ENCODE results near the gene KIAA1191. TPM values are rescaled to one million over a fixed set of nuclear protein-coding genes. Genes with fewer than 3 reads are reported as not detected.
A peak's percentile ranks its signal among the peaks of the same experiment; 100 is the strongest.
"Not testable (repeated sequence)": the region's sequence is repeated elsewhere in the genome, so short reads cannot be mapped to it uniquely, and the experiment has no call there.

KIAA1191 gene
- total RNA-seq (10 to 100 TPM; 35.5 to 60.3 TPM), polyA plus RNA-seq (ENCODE audit: insufficient read depth, low read depth, low replicate concordance) (34.9 TPM)
- long read RNA-seq, donor 1, transcript KIAA1191-201 (9 exons, 2,991 nt): major isoform, 11 of 30 reads
- long read RNA-seq, donor 1, partial matches to known transcripts: 12 of 30 reads
- long read RNA-seq, donor 1, other reads (novel, unspliced or antisense): 0 of 30 reads
- long read RNA-seq, donor 2, transcript KIAA1191-201 (9 exons, 2,991 nt): major isoform, 7 of 9 reads
- long read RNA-seq, donor 2, partial matches to known transcripts: 0 of 9 reads
- long read RNA-seq, donor 2, other reads (novel, unspliced or antisense): 0 of 9 reads

DNA sequence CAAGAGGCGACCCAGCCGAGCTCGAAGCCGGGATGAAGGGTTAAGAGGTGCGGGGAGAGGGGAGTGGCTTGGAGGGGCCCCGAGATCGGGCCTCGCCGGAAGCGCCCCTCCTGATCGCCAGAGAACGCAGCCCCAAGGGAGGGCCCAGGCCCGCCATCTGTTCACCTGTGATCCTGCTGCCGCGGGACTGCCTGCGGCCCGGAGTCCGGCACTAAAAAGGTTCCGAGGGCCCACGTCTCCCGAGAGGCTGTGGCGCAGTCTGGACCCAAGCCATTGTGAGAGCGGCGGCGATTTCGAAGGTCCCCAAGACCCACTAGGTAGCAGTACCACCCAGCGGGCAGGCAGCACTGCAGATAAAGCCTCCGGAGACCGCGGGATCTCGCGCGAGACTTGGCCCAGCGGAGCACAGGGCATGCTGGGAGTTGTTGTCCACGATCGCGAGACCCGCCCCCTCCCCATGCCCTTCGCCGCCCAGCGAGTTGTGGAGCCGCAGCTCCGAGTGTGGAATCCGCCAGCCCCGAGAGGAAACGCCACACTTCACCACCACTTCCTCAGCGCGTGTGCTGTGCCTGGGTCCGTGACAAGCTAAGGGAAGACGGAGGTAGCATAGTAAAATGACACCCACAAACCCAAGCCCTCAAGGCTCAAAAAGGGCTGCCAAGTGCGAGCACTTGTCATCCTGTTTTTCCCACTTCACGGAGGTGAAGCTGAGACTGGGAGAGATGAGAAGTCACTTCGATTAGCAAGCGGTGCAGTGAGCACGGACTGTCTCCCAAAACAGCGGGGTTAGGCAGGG lies at the start of gene KIAA1191:
Gene KIAA1191 (minus strand): TSS at position 328 of the 796 bp plus-strand sequence. CDS start 2,256 bp downstream, outside the sequence.
- H3K4me1 ChIP-seq: peaks cover 9% of the 10 kb centered on the region

GRCh38 chr5:176410486-176411180 lies 49.1 kb upstream of the KIAA1191 start:
- Histone ChIP-seq H3K27ac (no peak overlapping the region), H3K9me3 (no peaks in the 10 kb centered on the region), H3K4me1 (peaks cover 34% of the 10 kb centered on the region), H3K4me3 (no peak overlapping the region), H3K27me3 (no peaks in the 10 kb centered on the region), H3K36me3 (ENCODE audit: low read depth, missing control alignments) (no peaks in the 10 kb centered on the region)
- DNase-seq: no peak
- intact Hi-C loops (cut with DNase I; ENCODE audit: low total_unique reads): loop anchor here (10.0 kb wide), 1 partner anchor 124 kb away; the partner anchor contains the start of gene RNF44
- no peak for TF ChIP-seq POLR2A (IDR thresholded peaks at IDR 0.05)
- TF ChIP-seq, protein P1, sequence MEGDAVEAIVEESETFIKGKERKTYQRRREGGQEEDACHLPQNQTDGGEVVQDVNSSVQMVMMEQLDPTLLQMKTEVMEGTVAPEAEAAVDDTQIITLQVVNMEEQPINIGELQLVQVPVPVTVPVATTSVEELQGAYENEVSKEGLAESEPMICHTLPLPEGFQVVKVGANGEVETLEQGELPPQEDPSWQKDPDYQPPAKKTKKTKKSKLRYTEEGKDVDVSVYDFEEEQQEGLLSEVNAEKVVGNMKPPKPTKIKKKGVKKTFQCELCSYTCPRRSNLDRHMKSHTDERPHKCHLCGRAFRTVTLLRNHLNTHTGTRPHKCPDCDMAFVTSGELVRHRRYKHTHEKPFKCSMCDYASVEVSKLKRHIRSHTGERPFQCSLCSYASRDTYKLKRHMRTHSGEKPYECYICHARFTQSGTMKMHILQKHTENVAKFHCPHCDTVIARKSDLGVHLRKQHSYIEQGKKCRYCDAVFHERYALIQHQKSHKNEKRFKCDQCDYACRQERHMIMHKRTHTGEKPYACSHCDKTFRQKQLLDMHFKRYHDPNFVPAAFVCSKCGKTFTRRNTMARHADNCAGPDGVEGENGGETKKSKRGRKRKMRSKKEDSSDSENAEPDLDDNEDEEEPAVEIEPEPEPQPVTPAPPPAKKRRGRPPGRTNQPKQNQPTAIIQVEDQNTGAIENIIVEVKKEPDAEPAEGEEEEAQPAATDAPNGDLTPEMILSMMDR (IDR thresholded peaks at IDR 0.05): no peak
- 94 to 97% methylated on average over 3 to 5 of the region's 5 CpGs for WGBS, 2 donors

More for the DNA sequence above, at the start of gene KIAA1191:
- Histone ChIP-seq H3K27me3 (no peaks in the 10 kb centered on the region), H3K27ac (peak within 1 kb of the TSS; percentile 72 to 73), H3K9me3 (no peaks in the 10 kb centered on the region), H3K36me3 (ENCODE audit: low read depth, missing control alignments) (no peaks in the 10 kb centered on the region), H3K4me3 (peak within 1 kb of the TSS; percentile 94 to 98)
- WGBS, 2 donors: 4% methylated on average over 34 to 40 of the region's 56 CpGs
- intact Hi-C loops (cut with DNase I; ENCODE audit: low total_unique reads): no loop called here
- DNase-seq: peak; percentile 98
- peak; percentile 7 for TF ChIP-seq POLR2A (IDR thresholded peaks at IDR 0.05)
- TF ChIP-seq, protein P1 (IDR thresholded peaks at IDR 0.05): no peak

GRCh38 chr5:176409765-176410164 lies 48.2 kb upstream of the KIAA1191 start:
- Histone ChIP-seq H3K9me3 (no peaks in the 10 kb centered on the region), H3K4me1 (peaks cover 25% of the 10 kb centered on the region), H3K27ac (no peak overlapping the region), H3K4me3 (no peak overlapping the region), H3K27me3 (no peaks in the 10 kb centered on the region), H3K36me3 (ENCODE audit: low read depth, missing control alignments) (no peaks in the 10 kb centered on the region)
- WGBS, 2 donors: 93 to 97% methylated on average over 4 of the region's 4 CpGs
- intact Hi-C loops (cut with DNase I; ENCODE audit: low total_unique reads): loop anchor here (10.0 kb wide), 1 partner anchor 125 kb away; the partner anchor contains the start of gene RNF44
- DNase-seq: no peak
- no peak for TF ChIP-seq POLR2A (IDR thresholded peaks at IDR 0.05)

- 89 to 95% methylated on average over 5 of the region's 5 CpGs for WGBS, 2 donors
- no peak overlapping the region for H3K4me3 ChIP-seq
- intact Hi-C loops (cut with DNase I; ENCODE audit: low total_unique reads): no loop called here
- peaks cover 15% of the 10 kb centered on the region for H3K4me1 ChIP-seq
- no peak for TF ChIP-seq POLR2A (IDR thresholded peaks at IDR 0.05)
- TF ChIP-seq, protein P1 (IDR thresholded peaks at IDR 0.05): no peak
- no peak for DNase-seq
- H3K27ac ChIP-seq: no peak overlapping the region
- H3K36me3 ChIP-seq (ENCODE audit: low read depth, missing control alignments): no peaks in the 10 kb centered on the region
- no peaks in the 10 kb centered on the region for H3K9me3 ChIP-seq
- no peaks in the 10 kb centered on the region for H3K27me3 ChIP-seq
These were observed 47.0 kb upstream of the KIAA1191 start for GRCh38 chr5:176408590-176408989.

GRCh38 chr5:176408252-176408573 lies 46.6 kb upstream of the KIAA1191 start:
- H3K9me3 ChIP-seq; DNase-seq; intact Hi-C loops (cut with DNase I; ENCODE audit: low total_unique reads); H3K27ac ChIP-seq; H3K4me3 ChIP-seq; H3K27me3 ChIP-seq; H3K36me3 ChIP-seq (ENCODE audit: low read depth, missing control alignments): not testable (repeated sequence)
- WGBS, 2 donors: 89 to 93% methylated on average over 10 of the region's 10 CpGs
- H3K4me1 ChIP-seq: peaks cover 12% of the 10 kb centered on the region
